Coronary artery (tissue), 2 donors: ENCODE results near the gene MSS51.

ENCODE experiments used
- DNase-seq: peaks from one replicate; pipeline ENCODE4 v3.0.0-alpha.2; 2017; ENCODE audit warnings: low spot score
- H3K27ac ChIP-seq, 2 donors: fragments of 200-600 bp; sonication (generic); one replicate each; pipeline ENCODE4 v1.5.1; 2016 to 2019
- H3K4me3 ChIP-seq: fragments of 200-600 bp; sonication (generic); 2 replicates; pipeline ENCODE4 v1.5.1; 2016; ENCODE audit warnings: mild to moderate bottlenecking, moderate library complexity
- CTCF ChIP-seq: fragments of 200-600 bp; sonication (generic); IDR thresholded peaks from one replicate; pipeline ENCODE4 v1.5.1; 2019; ENCODE audit warnings: antibody characterized with exemption

MSS51 gene

GRCh38 chr10:73407495-73407894, 25.9 kb downstream of the MSS51 start:
- H3K27ac ChIP-seq, result no peak overlapping the region
- TF ChIP-seq CTCF, result no peak
- H3K4me3 ChIP-seq, result no peak overlapping the region
- DNase-seq, result no peak

GRCh38 chr10:73406846-73407245, 26.5 kb downstream of the MSS51 start:
- no peak overlapping the region for H3K4me3 ChIP-seq
- no peak overlapping the region for H3K27ac ChIP-seq
- TF ChIP-seq CTCF, result no peak
- no peak for DNase-seq

- TF ChIP-seq CTCF, result no peak
- H3K27ac ChIP-seq, result no peak overlapping the region
- no peak overlapping the region for H3K4me3 ChIP-seq
- DNase-seq, result no peak
Measured at GRCh38 chr10:73405556-73405955, 27.8 kb downstream of the MSS51 start.

- DNase-seq, result no peak
- Histone ChIP-seq H3K4me3 (no peak overlapping the region), H3K27ac (no peak overlapping the region)
- TF ChIP-seq CTCF, result no peak
Measured at GRCh38 chr10:73404690-73405089, 28.7 kb downstream of the MSS51 start.

- TF ChIP-seq CTCF, result no peak
- no peak overlapping the region for H3K4me3 ChIP-seq
Measured at GRCh38 chr10:73401636-73402035, 31.7 kb downstream of the MSS51 start.

GRCh38 chr10:73399063-73399462, 34.3 kb downstream of the MSS51 start:
- no peak overlapping the region for H3K27ac ChIP-seq

More at GRCh38 chr10:73401636-73402035, 31.7 kb downstream of the MSS51 start:
- no peak overlapping the region for H3K27ac ChIP-seq
- no peak for DNase-seq

More at GRCh38 chr10:73399063-73399462, 34.3 kb downstream of the MSS51 start:
- H3K4me3 ChIP-seq, result no peak overlapping the region
- no peak for TF ChIP-seq CTCF
- no peak for DNase-seq
